DND-41 (cell line): Measurements from ENCODE around the gene CERS6.

Experiments
- ATAC-seq: fragments of 200-7000 bp; cut with Tn5 transposase; 3 replicates; pipeline ENCODE4 v1.9.1; 2021; ENCODE audit warnings: low read depth; ENCODE audit not compliant: insufficient read depth
- DNase-seq: peaks from one replicate; pipeline ENCODE4 v3.0.0-alpha.2; 2020
- H2AFZ ChIP-seq: 2 replicates; pipeline ENCODE4 v1.6.0; 2012; ENCODE audit warnings: low read depth, low read length
- H3K27ac ChIP-seq: 2 replicates; pipeline ENCODE4 v1.5.1; 2012; ENCODE audit warnings: low read length, inconsistent platforms
- H3K27me3 ChIP-seq: fragments of 200-600 bp; sonication (generic); 2 replicates; pipeline ENCODE4 v1.6.0; 2012; ENCODE audit warnings: low read length, mild to moderate bottlenecking, inconsistent platforms; ENCODE audit not compliant: insufficient read depth, poor library complexity
- H3K36me3 ChIP-seq: 2 replicates; pipeline ENCODE4 v1.5.1; 2012; ENCODE audit warnings: low read length, inconsistent platforms; ENCODE audit not compliant: insufficient read depth
- H3K4me1 ChIP-seq: 2 replicates; pipeline ENCODE4 v1.5.1; 2012; ENCODE audit warnings: mild to moderate bottlenecking, low read length; ENCODE audit not compliant: insufficient read depth
- H3K4me2 ChIP-seq: 2 replicates; pipeline ENCODE4 v1.6.0; 2012; ENCODE audit warnings: mild to moderate bottlenecking, moderate library complexity, low read length, inconsistent platforms; ENCODE audit not compliant: insufficient read depth
- H3K4me3 ChIP-seq, 2 experiments: fragments of 200-600 bp in 1 of 2; shearing (Covaris generic) in 1 of 2; 2 replicates each; pipeline ENCODE4 v1.5.1; 2012 to 2016; ENCODE audit warnings: inconsistent platforms in 2 of 2, low read length in 2 of 2, mild to moderate bottlenecking in 2 of 2, low read depth in 1 of 2, moderate library complexity in 1 of 2
- H3K79me2 ChIP-seq: 2 replicates; pipeline ENCODE4 v1.6.0; 2012; ENCODE audit warnings: low read length, inconsistent platforms; ENCODE audit not compliant: insufficient read depth
- H3K9ac ChIP-seq: 2 replicates; pipeline ENCODE4 v1.6.0; 2012; ENCODE audit warnings: low read depth, mild to moderate bottlenecking, inconsistent platforms, low read length, moderate library complexity
- H3K9me3 ChIP-seq: 2 replicates; pipeline ENCODE4 v1.5.1; 2012; ENCODE audit warnings: low read length, moderate library complexity, mild to moderate bottlenecking, inconsistent platforms; ENCODE audit not compliant: insufficient read depth, severe bottlenecking
- H4K20me1 ChIP-seq: 2 replicates; pipeline ENCODE4 v1.6.0; 2012; ENCODE audit warnings: low read length; ENCODE audit not compliant: insufficient read depth
- CTCF ChIP-seq: IDR thresholded peaks from 2 replicates; pipeline ENCODE4 v1.5.1; 2012; ENCODE audit warnings: borderline replicate concordance, low read length, moderate library complexity, mild to moderate bottlenecking; ENCODE audit not compliant: poor library complexity, severe bottlenecking; ENCODE audit errors: extremely low read depth
- EZH2 ChIP-seq: IDR thresholded peaks from 3 replicates; pipeline ENCODE4 v1.6.1; 2012; ENCODE audit warnings: borderline replicate concordance, low read depth, mild to moderate bottlenecking, moderate library complexity, low read length, inconsistent platforms; ENCODE audit not compliant: severe bottlenecking

Gene CERS6

GRCh38 chr2:168526641-168527040 lies 70.6 kb downstream of the CERS6 start:
- Histone ChIP-seq H3K4me2 (no peak overlapping the region), H3K27ac (no peak overlapping the region), H3K79me2 (peaks cover 37% of the 10 kb centered on the region), H3K27me3 (no peaks in the 10 kb centered on the region), H3K36me3 (no peaks in the 10 kb centered on the region), H3K4me1 (no peaks in the 10 kb centered on the region), H3K9ac (no peak overlapping the region), H3K4me3 (no peak overlapping the region), H3K9me3 (no peaks in the 10 kb centered on the region), H2AFZ (no peak overlapping the region), H4K20me1 (peaks cover 13% of the 10 kb centered on the region)
- DNase-seq (no peak), ATAC-seq (no peak)
- TF ChIP-seq CTCF (no peak), EZH2 (no peak)

- H3K9me3 ChIP-seq: no peaks in the 10 kb centered on the region
- no peak overlapping the region for H3K4me3 ChIP-seq
- no peak for TF ChIP-seq EZH2
- no peak for TF ChIP-seq CTCF
- peaks cover 7% of the 10 kb centered on the region for H4K20me1 ChIP-seq
- no peak overlapping the region for H3K9ac ChIP-seq
- no peaks in the 10 kb centered on the region for H3K27me3 ChIP-seq
- H3K4me1 ChIP-seq: no peaks in the 10 kb centered on the region
- no peak overlapping the region for H3K27ac ChIP-seq
- ATAC-seq (no peak), DNase-seq (no peak)
- no peak overlapping the region for H2AFZ ChIP-seq
- peaks cover 28% of the 10 kb centered on the region for H3K79me2 ChIP-seq
- no peaks in the 10 kb centered on the region for H3K36me3 ChIP-seq
- no peak overlapping the region for H3K4me2 ChIP-seq
Measured at GRCh38 chr2:168528016-168528415, 71.9 kb downstream of the CERS6 start.

DNA sequence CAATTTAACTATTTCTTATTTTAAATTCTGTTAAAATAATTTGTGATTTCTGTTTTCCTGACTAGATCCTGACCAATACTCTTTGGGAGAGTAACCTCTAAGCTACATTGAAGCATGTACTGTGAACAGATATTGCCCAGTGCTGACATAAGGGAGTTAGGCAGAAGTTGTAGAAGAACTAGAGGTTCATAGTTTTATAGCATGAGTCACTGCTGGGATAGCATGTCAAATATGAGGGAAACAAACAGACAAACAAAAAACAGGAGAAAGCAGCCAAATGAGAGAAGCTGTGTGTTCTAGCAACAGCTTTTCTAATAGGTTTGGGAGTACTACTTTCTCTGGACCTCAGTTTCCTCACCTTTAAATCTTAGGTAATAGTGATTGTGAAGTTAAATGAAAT lies 72.4 kb downstream of the CERS6 start:
- Histone ChIP-seq H3K36me3 (no peaks in the 10 kb centered on the region), H3K9ac (no peak overlapping the region), H3K9me3 (no peaks in the 10 kb centered on the region), H3K4me1 (no peaks in the 10 kb centered on the region), H3K27ac (no peak overlapping the region), H2AFZ (no peak overlapping the region), H3K79me2 (peaks cover 24% of the 10 kb centered on the region), H3K4me3 (no peak overlapping the region), H4K20me1 (peaks cover 6% of the 10 kb centered on the region), H3K27me3 (no peaks in the 10 kb centered on the region), H3K4me2 (no peak overlapping the region)
- DNase-seq (no peak), ATAC-seq (no peak)
- TF ChIP-seq CTCF: no peak
- no peak for TF ChIP-seq EZH2

DNA sequence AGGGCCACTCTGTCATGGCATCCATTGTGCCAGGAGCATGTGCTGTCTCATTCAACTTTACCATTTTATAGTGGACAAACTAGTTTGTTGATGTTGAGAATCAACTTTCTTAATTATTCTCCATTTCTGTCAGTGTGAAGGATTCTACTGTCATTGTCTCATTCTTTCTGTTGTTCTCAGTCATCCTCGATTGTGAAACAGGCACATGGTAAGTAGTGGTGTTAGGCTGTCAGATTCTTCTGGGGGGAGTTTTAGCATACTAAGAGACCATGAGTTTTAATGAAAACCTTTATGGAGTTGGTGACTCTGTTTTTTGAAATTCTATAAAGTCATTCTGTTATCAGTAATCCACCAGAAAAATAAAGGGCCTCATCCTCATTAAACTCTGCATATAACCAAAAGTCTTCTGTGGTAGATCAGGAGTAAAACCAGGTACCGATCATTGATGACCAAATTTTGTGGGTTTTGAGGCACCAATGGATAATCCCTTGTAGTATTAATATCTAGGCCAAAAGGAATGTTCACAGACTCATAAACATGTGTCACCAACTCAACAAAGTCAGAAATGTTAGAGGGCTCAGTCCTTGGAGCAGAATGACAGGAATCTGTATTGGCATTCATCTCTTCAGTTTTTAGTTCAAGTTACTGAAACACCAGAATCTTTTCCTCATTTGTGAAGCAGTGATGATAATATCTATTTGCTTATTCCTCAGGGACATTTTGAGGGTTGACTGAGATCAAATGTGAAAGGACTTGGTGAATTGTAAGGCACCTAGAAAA lies 73.2 kb downstream of the CERS6 start:
- Histone ChIP-seq H3K36me3 (no peaks in the 10 kb centered on the region), H4K20me1 (no peaks in the 10 kb centered on the region; the same call in none of the 2 replicates), H3K4me3 (no peak overlapping the region), H3K79me2 (peaks cover 21% of the 10 kb centered on the region), H3K9me3 (no peaks in the 10 kb centered on the region), H2AFZ (no peak overlapping the region), H3K4me1 (no peaks in the 10 kb centered on the region), H3K9ac (no peak overlapping the region), H3K4me2 (no peak overlapping the region), H3K27me3 (no peaks in the 10 kb centered on the region), H3K27ac (no peak overlapping the region)
- DNase-seq: no peak
- ATAC-seq: no peak
- TF ChIP-seq CTCF (no peak), EZH2 (no peak)
